Stimulated activated CD8-positive, alpha-beta memory T cell treated with anti-CD3 and anti-CD28 coated beads, Interleukin-2, amount 100 ng/mL, for 48 hours (primary cell): ENCODE results near the gene NKD1.

Source experiments
- DNase-seq, 2 donors: peaks; one replicate each; pipeline ENCODE4 v3.0.0-alpha.2; 2020; ENCODE audit warnings: low read depth in 2 of 2

Gene NKD1

GRCh38 chr16:50645563-50646220 lies 97.5 kb downstream of the NKD1 start:
- DNase-seq: no peak

- DNase-seq: no peak
Observed at GRCh38 chr16:50646345-50646744, 98.1 kb downstream of the NKD1 start.

- no peak for DNase-seq
Observed at GRCh38 chr16:50651835-50652438, 103.7 kb downstream of the NKD1 start.

- no peak for DNase-seq
Observed at GRCh38 chr16:50652836-50653425, 104.7 kb downstream of the NKD1 start.

GRCh38 chr16:50653633-50654519 lies 105.7 kb downstream of the NKD1 start:
- no peak for DNase-seq

GRCh38 chr16:50655558-50656055 lies 107.4 kb downstream of the NKD1 start:
- DNase-seq: no peak

GRCh38 chr16:50657241-50657640 lies 109.0 kb downstream of the NKD1 start:
- DNase-seq: no peak

- no peak for DNase-seq
Observed at GRCh38 chr16:50659806-50660205, 111.6 kb downstream of the NKD1 start.

- no peak for DNase-seq
Observed at GRCh38 chr16:50662306-50662940, 114.2 kb downstream of the NKD1 start.

GRCh38 chr16:50664270-50664669 lies 116.1 kb downstream of the NKD1 start:
- DNase-seq: no peak

GRCh38 chr16:50665128-50665878 lies 117.1 kb downstream of the NKD1 start:
- peak; percentile 61 to 73 for DNase-seq

GRCh38 chr16:50666658-50667496 lies 118.7 kb downstream of the NKD1 start:
- DNase-seq: peak; percentile 33 to 46

GRCh38 chr16:50667497-50668367 lies 119.5 kb downstream of the NKD1 start:
- no peak for DNase-seq

GRCh38 chr16:50668368-50669008 lies 120.3 kb downstream of the NKD1 start:
- DNase-seq: no peak

GRCh38 chr16:50669741-50670140 lies 121.5 kb downstream of the NKD1 start:
- no peak for DNase-seq

GRCh38 chr16:50670476-50670875 lies 122.3 kb downstream of the NKD1 start:
- no peak for DNase-seq

GRCh38 chr16:50671644-50672260 lies 123.6 kb downstream of the NKD1 start:
- DNase-seq: peak in 1 of 2 donors; percentile 44
